A673 (cell line): ENCODE measurements around the gene OSBPL8.

Experiments
- EZH2 ChIP-seq: fragments of 200-600 bp; sonication (generic); IDR thresholded peaks from 2 replicates; pipeline ENCODE4 v1.6.1; 2017; ENCODE audit warnings: borderline replicate concordance, low read depth, mild to moderate bottlenecking, mixed read lengths, antibody characterized with exemption, low read length; ENCODE audit not compliant: poor library complexity, severe bottlenecking
- TF ChIP-seq, protein P1 (sequence below): fragments of 300-800, 200-600 bp; sonication (generic); conservative IDR thresholded peaks from 2 replicates; pipeline ENCODE4 v1.5.1; 2017; ENCODE audit warnings: low read depth, mild to moderate bottlenecking, antibody characterized with exemption, low read length, moderate library complexity, mixed read lengths

DNA sequence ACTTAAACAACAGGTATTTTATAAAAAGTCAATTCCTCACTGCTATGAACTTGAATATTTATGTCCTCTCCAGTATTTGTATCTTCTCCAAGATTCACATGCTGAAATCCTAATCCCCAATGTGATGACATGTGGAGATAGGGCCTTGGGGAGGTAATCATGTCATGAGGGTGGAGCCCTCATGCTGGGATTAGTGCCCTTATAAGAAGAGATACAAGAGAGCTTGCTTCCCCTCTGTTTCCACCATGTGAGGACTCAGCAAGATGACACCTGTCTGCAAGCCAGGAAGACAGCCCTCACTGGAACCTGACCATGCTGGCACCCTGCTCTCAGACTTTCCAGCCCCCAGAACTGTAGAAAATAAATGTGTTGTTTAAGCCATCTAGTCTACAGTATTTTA is 36.2 kb downstream of the OSBPL8 start:
- TF ChIP-seq, protein P1, sequence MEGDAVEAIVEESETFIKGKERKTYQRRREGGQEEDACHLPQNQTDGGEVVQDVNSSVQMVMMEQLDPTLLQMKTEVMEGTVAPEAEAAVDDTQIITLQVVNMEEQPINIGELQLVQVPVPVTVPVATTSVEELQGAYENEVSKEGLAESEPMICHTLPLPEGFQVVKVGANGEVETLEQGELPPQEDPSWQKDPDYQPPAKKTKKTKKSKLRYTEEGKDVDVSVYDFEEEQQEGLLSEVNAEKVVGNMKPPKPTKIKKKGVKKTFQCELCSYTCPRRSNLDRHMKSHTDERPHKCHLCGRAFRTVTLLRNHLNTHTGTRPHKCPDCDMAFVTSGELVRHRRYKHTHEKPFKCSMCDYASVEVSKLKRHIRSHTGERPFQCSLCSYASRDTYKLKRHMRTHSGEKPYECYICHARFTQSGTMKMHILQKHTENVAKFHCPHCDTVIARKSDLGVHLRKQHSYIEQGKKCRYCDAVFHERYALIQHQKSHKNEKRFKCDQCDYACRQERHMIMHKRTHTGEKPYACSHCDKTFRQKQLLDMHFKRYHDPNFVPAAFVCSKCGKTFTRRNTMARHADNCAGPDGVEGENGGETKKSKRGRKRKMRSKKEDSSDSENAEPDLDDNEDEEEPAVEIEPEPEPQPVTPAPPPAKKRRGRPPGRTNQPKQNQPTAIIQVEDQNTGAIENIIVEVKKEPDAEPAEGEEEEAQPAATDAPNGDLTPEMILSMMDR: no peak
- TF ChIP-seq EZH2: no peak
